ENCODE data around the gene METTL21C.

DNA sequence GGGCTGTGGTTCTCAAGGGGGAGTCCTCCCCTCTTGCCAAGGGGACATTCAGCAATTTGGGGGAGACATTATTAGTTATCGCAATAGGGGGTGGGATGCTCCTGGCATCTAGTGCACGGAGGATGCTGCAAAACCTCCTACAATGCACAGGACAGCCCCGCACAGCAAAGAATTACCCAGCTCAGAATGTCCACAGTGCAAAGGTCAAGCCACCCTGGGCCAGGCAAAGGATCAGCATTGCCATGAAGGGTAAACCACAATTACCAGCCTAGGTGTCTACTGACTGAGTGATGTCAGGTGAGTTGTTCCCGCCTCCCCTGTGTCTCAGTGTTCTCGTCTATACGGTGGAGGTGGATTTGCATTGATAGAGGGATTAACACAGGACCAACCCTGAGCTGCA is 2.4 kb upstream of the METTL21C start:
- TF ChIP-seq, protein P1, sequence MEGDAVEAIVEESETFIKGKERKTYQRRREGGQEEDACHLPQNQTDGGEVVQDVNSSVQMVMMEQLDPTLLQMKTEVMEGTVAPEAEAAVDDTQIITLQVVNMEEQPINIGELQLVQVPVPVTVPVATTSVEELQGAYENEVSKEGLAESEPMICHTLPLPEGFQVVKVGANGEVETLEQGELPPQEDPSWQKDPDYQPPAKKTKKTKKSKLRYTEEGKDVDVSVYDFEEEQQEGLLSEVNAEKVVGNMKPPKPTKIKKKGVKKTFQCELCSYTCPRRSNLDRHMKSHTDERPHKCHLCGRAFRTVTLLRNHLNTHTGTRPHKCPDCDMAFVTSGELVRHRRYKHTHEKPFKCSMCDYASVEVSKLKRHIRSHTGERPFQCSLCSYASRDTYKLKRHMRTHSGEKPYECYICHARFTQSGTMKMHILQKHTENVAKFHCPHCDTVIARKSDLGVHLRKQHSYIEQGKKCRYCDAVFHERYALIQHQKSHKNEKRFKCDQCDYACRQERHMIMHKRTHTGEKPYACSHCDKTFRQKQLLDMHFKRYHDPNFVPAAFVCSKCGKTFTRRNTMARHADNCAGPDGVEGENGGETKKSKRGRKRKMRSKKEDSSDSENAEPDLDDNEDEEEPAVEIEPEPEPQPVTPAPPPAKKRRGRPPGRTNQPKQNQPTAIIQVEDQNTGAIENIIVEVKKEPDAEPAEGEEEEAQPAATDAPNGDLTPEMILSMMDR (tag by site-specific recombination; IDR thresholded peaks at IDR 0.05), result no peak
- TF ChIP-seq ZSCAN30 (tag by site-specific recombination; IDR thresholded peaks at IDR 0.05) (no peak), TCF7L2 (IDR thresholded peaks at IDR 0.05; ENCODE audit: borderline replicate concordance, low read depth, low read length) (no peak), ZNF529 (tag by site-specific recombination; IDR thresholded peaks at IDR 0.05; ENCODE audit: insufficient replicate concordance) (no peak)

All from HEK293 (cell line).